ENCODE results near the gene TMEM183A.

DNA sequence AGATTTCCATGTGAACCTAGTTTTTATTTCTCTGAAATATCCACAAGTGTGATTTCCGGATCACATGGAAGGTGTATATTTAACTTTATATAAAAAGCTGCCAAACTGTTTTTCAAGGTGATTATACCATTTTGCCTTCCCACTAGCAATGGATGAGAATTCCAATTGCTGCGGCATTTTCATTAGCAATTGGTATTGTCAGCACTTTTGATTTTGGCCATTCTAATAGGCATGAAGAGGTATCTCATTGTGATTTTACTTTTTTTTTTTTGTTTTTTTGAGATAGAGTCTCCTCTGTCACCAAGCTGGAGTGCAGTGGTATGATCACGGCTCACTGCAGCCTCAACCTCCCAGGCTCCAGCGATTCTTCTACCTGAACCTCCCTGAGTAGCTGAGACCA lies 35.1 kb upstream of the TMEM183A start:
- TF ChIP-seq GABPA (IDR thresholded peaks at IDR 0.05; ENCODE audit: low read depth) (no peak), NRF1 (IDR thresholded peaks at IDR 0.05; ENCODE audit: low read depth, low read length) (no peak), EP300 (IDR thresholded peaks at IDR 0.05; ENCODE audit: borderline replicate concordance in 1 of 2, low read depth in 1 of 2, low read length in 1 of 2) (no peak), RAD21 (IDR thresholded peaks at IDR 0.05; ENCODE audit: low read length) (no peak), RCOR1 (IDR thresholded peaks at IDR 0.05; ENCODE audit: low read length) (no peak), YY1 (IDR thresholded peaks at IDR 0.05; ENCODE audit: low read depth) (no peak), SIN3A (IDR thresholded peaks at IDR 0.05; ENCODE audit: borderline replicate concordance, low read depth, low read length) (no peak), FOSL2 (IDR thresholded peaks at IDR 0.05; ENCODE audit: borderline replicate concordance, low read depth) (no peak), POLR2AphosphoS5 (IDR thresholded peaks at IDR 0.05; ENCODE audit: low read depth, low read length) (no peak), TEAD4 (IDR thresholded peaks at IDR 0.05; ENCODE audit: borderline replicate concordance, insufficient read depth) (no peak)
- TF ChIP-seq, protein P1, sequence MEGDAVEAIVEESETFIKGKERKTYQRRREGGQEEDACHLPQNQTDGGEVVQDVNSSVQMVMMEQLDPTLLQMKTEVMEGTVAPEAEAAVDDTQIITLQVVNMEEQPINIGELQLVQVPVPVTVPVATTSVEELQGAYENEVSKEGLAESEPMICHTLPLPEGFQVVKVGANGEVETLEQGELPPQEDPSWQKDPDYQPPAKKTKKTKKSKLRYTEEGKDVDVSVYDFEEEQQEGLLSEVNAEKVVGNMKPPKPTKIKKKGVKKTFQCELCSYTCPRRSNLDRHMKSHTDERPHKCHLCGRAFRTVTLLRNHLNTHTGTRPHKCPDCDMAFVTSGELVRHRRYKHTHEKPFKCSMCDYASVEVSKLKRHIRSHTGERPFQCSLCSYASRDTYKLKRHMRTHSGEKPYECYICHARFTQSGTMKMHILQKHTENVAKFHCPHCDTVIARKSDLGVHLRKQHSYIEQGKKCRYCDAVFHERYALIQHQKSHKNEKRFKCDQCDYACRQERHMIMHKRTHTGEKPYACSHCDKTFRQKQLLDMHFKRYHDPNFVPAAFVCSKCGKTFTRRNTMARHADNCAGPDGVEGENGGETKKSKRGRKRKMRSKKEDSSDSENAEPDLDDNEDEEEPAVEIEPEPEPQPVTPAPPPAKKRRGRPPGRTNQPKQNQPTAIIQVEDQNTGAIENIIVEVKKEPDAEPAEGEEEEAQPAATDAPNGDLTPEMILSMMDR (IDR thresholded peaks at IDR 0.05): no peak
- TF ChIP-seq, protein P2, sequence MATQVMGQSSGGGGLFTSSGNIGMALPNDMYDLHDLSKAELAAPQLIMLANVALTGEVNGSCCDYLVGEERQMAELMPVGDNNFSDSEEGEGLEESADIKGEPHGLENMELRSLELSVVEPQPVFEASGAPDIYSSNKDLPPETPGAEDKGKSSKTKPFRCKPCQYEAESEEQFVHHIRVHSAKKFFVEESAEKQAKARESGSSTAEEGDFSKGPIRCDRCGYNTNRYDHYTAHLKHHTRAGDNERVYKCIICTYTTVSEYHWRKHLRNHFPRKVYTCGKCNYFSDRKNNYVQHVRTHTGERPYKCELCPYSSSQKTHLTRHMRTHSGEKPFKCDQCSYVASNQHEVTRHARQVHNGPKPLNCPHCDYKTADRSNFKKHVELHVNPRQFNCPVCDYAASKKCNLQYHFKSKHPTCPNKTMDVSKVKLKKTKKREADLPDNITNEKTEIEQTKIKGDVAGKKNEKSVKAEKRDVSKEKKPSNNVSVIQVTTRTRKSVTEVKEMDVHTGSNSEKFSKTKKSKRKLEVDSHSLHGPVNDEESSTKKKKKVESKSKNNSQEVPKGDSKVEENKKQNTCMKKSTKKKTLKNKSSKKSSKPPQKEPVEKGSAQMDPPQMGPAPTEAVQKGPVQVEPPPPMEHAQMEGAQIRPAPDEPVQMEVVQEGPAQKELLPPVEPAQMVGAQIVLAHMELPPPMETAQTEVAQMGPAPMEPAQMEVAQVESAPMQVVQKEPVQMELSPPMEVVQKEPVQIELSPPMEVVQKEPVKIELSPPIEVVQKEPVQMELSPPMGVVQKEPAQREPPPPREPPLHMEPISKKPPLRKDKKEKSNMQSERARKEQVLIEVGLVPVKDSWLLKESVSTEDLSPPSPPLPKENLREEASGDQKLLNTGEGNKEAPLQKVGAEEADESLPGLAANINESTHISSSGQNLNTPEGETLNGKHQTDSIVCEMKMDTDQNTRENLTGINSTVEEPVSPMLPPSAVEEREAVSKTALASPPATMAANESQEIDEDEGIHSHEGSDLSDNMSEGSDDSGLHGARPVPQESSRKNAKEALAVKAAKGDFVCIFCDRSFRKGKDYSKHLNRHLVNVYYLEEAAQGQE (IDR thresholded peaks at IDR 0.05; ENCODE audit: low read depth, low read length): no peak
- TF ChIP-seq, protein P3, sequence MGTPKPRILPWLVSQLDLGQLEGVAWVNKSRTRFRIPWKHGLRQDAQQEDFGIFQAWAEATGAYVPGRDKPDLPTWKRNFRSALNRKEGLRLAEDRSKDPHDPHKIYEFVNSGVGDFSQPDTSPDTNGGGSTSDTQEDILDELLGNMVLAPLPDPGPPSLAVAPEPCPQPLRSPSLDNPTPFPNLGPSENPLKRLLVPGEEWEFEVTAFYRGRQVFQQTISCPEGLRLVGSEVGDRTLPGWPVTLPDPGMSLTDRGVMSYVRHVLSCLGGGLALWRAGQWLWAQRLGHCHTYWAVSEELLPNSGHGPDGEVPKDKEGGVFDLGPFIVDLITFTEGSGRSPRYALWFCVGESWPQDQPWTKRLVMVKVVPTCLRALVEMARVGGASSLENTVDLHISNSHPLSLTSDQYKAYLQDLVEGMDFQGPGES (IDR thresholded peaks at IDR 0.05; ENCODE audit: low read depth, low read length): no peak

All from SK-N-SH (cell line).